IPS-NIHi7 (cell line): ENCODE measurements around the gene POLN.

Experiments
- DNase-seq: peaks from one replicate; pipeline ENCODE4 v3.0.0; 2012; ENCODE audit warnings: mixed read lengths; ENCODE audit errors: extremely low spot score

Gene POLN

DNA sequence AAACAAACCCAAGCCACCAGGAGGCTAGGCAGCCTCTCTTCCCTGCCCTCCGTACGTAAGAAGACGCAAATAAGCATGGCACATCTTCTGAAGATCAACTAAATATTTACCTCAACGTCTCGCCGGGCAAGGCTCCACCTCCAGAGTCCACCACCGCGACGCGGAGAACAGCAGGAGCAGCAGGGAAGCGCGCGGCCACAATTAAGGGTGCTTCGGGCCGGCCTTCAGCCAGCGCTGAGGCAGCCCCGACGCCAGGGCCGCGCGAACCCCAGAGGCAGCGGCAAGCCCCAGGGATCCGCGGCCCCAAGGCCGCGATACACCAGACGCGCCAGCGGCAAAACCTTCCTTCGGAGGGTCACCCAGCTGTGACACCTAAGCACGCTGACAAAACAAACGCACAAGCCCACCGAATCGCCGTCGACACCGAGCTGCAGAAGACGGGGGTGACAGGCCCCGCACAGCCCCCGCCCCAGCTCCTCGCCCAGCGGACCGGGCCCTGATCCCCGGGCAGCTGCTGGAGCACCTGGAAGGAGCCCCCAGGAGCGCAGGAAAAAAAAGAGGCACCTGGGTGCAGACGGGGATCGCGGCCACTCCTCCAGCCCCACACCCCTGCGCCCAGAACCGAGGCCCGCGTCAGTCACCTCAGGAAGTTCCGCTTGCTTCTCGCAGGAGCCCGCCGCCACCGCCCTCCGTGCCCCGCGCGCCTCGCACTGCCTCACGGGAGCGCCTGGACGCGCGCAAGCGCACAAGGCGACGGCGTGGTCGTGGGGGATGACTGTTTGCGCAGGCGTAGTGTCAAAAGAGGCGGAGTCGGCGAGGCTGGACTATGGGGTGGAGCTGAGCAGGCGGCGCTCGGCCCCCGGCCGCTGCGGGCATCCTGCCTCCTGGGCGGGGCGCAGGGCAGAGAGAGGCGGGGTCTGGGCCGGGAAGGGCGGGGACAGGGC, at the start of gene POLN, which contains the start of gene HAUS3:
TSS of gene POLN (minus strand) at position 712 of the 944 bp plus-strand sequence. CDS start 12,890 bp downstream, outside the sequence.
TSS of gene HAUS3 (minus strand) at position 712 of the 944 bp plus-strand sequence. CDS start 1,175 bp downstream, outside the sequence.
- DNase-seq, result peak; percentile 100

DNA sequence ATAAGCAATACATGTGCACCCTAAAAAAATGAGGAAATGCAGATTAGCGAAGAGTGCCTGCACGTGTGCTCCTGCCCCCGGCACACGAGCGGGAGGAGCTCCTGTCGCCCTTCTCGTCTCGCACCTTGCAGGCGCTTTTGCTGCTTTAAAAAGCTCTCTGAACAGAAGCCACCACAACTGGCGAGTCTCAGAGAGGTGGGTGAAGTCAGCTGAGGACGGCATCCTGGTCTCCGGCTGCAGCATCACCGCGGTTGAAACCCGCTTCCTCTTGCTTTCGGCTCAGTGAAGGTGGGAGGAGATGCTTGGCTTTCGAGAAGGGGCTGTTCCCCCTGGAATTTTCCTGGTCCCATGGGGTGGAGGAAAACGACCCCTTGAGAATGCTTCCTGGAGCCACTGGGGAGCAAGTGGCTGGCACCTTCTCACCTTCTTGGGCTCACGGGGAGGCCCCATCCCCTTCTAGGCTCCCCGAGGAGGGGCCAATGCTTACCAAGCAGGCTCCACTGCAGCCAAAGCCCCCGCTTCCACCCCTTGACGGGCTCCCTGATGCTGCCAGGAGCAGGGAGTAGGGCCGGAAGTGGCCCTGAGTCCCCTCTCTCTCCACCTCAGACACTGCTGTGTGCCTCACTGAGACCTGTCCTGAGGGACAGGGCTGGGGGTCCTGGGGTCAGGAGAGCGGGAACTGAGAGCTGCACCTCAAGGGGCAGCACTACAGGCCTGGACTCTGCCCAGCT, 49.2 kb upstream of the POLN start:
- no peak for DNase-seq

DNA sequence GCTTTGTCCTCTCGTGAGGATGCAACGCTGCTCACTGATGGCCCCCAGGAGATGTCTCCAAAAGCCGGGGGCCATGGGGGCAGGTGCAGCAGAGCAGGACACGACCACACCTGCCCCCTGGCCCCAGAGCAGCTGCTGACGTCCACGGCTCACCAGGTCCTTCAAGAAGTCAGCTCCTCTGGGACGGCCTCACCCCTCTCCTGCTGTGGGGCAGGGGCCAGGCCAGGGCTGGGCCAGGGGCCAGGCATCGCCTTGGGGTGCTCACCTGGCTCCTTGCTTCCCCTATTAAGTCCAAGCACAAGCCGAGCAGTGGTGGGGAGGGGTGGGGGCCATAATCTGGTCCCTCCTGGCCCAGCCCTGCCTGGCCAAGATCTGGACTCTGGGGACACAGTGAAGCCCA, 48.6 kb upstream of the POLN start:
- no peak for DNase-seq

DNA sequence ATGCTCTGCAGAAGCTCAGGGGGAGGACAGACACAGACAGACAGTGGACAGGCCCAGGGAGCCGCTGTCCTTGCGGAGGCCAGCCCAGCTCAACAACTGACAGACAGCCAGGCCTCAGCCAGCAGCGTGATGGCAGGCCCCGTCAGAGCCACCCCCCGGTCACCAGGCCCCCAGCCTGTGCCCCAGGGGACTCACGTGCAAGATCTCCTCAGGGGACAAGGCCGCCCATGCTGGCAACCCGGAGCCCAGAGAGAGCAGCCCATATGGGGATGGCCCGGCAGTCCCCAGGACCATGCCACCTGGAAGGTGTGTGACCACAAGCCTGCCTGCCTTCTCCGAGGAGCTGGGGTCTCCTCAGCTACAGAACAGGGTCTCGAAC, 48.0 kb upstream of the POLN start:
- no peak for DNase-seq

DNA sequence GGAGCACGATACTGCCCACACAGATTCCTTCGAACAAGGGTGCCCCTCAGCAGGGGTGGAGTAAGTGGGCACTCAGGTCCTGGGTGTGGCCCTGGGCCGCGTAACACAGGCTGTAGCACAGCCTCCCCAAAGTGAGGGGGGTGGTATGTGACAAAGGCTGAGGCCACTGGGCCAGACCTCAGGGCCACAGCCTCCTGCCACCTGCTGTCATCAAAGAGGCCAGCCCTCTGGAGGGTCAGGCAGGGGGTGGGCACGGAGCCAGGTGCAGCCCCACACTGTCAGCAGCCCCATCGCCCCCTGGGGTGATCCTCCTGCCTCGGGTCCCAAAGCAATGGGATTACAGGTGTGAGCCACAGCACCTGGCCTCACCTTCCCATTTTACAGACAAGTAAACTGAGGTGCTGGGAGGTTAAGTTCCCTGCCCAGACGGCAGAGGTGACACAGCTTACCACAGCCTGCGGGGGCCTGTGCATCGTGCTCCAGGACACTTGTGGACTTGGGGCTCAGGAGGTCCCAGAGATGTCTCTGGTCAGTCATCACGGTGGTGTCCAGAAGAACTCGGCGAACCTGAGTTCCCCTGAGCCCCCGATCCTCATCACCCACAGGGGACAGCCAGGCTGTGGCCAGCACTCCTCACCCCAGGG, 47.5 kb upstream of the POLN start:
- no peak for DNase-seq

DNA sequence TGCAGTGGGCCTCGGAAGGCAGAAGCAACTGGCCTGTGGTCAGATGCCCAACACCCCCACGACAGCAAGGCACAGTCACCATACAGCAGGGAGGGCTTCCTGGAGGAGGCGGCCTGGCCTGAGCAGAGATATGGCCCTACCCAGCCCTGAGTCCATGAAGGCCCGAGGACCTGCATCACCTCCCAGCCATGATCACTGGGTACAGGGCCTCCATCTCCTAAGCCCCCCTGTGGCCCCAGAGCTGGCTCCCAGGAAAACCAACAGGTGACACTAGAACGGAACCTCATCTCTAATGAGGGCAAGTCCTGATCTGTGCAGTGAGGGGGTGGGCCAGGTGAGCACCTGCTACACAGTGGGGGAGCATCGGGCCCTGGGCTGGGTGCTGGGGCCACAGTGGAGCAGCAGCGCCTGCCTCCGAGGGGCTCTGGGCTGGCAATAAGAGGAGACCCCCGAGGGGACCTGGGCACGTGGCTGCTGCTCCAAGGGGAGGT, 46.2 kb upstream of the POLN start:
- DNase-seq, result no peak

DNA sequence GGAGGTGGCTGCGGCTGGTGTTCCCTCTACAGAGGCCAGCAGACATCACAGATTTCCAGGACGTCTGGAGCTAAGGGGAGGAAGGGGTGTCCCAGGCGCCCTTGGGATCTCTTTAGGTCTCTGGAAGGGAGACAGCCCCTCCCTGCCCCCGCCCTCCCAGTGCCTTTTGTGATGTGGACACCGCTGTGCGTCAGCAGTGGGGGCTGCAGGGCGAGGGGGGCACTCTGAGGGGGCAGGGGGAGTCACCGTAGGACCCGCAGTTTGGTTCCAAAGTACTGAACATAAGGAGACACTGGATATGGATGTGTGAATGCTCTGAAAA, 45.6 kb upstream of the POLN start:
- DNase-seq, result no peak

DNA sequence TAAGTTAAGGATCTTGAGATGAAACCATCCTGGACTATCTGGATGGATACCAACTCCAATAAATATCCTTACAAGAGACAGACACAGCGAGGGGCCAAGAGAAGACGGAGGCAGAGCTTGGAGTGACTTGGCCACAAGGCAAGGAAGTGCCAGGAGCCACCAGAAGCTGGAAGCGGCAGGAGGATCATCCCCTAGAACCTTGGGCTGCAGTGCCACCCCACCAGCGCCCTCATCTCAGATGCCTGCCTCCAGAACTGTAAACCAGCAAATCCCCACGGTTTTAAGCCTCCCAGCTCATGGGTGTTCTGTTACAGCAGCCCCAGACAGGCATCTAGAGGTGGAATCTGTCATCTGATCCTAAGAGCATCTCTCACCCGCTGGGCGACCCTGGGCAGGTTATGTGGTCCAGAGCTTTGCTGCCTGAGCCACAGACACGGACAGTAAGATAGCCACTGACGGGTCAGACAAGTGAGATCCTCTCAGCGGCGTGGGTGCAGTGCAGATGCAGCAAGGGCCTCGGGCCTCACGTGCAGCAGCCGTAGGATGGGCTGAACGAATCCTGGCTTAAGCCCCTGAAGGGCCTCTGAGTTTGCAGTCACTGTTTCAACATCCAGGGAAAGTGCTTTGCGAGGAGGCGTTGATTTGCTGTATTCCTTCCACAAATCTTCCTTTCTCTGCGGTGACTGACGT, 45.1 kb upstream of the POLN start:
- no peak for DNase-seq

DNA sequence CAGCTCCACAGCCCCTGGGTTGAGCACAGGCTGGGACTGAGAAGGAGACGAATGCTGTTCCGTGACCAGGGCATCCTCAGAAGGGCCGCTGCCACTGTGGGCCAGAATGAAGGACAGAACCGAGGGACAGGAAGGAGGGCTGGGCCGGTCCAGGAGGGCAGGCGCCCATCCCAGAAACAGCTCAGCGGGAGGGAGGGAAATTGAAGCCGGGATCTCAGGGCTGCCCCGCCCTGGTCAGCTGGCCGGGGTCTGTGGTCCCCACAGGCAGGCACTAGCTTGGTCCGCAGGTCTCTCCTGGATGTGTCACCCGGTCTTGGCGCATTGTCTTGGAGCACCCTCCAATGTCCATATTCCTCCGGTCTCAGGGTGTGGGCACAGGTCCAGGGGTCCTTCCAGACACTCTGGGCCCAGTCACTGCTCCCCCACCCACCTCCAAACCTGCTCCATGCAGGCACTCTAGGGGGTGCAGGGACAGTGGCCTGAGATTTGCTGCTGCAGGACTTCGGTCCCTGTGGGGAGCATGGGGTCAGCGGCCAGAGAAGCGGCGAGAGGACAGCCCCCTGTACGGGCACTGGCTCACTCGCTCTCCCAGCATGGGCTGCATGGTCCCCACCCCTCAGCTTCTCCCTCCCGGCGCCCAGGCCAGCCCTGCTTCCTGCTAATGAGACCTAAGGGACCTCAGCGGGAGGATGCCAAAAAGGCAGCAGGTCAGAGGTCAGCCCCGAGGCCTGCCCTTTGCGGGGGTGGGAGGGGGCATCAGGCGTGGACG, 43.9 kb upstream of the POLN start:
- DNase-seq, result no peak

DNA sequence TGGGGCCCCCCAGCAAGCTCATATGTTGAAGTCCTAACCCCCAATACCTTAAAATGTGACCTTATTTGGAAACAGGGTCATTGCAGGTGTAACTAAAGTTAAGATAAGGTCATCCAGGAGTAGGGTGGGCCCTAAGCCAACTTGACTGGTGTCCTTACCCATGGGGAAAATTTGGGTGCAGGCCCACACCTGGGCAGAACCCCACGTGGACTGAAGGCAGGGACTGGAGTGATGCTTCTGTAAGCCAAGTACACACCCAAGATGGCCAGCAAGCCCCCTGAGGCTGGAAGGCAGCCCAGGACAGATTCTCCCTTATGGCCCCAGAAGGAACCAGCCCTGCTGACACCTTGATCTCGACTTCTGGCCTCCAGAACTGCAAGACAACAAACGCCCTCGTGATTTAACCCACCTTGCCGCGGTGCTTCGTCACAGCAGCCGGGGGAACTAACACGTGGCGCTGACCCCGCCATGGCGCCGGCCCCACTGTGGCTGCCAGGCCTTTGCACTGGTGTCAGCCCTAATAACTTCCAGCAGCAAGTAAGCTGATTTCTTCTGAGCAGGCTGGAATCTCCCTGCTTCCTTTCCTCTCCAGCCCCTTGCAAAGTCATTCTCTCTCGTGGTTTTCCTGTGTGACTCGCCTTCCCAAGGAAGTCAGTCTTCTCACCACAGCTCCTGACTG, 43.2 kb upstream of the POLN start:
- DNase-seq, result no peak

DNA sequence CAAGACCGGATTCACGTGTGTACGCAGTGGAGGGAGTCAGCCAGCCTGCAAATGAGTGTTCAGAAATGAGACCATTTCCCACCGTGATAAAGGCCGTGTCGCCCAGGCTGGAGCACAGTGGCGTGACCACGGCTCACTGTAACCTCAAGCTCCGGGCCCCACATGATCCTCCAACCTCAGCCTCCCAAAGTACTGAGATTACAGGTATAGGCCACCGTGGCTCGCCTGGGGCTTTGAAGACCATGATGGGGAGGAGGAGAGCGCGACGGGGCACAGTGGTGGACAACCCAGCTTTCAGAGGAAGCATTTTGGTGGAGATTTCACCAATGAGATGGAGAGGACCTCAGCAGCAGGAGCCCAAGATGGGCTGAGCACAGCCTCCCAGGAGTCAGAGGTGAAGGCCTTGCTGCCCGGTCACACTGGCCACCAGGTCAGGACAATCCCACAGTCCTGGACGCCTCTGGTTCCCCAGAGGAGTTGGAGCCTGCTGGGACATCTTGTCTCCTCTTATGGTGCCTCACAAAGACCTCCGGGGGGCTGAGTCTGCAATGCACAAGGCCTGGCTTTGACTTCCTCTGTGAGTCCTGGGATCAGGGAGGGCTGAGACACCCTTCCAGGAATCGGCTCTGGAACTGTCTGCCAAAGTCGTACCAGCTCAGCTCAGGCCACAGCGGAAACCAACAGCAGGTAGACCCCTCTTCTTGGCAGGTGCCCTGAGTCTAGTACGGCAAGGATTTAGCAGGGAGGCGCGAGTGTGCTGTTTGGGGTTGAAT, 42.4 kb upstream of the POLN start:
- DNase-seq, result no peak

DNA sequence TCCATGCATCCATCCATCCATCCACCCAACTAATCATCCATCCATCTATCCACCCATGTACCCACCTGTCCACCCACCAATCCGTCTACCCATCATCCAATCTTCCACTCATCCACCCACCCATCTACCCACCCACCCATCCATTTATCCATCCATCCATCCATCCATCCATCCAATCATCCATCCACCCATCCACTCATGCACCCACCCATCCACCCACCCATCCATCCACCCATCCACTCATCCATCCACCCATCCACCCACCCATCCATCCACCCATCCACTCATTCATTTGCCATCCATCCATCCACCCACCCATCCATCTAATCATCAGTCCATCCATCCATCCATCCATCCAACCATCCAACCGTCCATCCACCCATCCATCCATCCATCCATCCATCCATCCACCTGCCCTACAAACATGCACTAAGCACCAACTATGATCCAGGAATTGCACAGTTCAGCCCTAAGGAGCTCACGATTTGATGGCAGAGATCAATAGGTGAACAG, 41.3 kb upstream of the POLN start:
- DNase-seq, result no peak

DNA sequence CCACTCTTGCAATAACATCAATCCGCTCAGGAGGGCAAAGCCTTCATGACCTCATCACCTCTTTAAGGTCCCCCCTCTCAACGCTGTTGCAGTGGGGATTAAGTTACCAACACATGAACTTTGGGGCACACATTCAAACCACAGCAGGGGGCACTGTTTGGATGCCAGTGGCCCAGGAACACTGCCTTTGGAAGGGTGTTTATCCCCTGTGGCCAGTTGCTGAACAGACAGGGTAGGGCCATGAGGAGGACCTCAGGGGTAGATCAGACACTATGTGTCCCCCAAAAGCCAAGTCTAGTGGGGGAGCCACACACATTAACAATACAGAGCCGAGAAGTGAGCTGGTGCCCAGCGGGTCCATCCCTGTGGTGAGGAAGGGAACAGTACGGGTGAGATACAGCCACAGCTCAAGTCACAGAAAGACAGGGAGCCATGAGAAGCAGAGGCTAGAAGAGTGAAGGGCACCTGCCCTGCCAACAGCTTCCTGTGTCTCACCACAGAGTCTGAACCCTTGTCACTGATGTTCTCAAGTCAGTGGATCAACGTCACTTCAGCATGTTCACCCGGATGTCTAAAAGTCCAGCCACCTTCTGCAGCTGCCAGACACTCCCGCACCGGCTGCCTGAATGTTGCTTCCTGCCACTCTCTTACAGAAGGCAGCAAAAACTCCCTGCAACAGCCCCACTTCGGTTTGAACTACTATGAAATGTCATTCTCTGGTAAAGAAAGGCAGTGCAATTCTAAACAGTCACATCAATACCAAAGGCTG, 39.8 kb upstream of the POLN start:
- DNase-seq, result no peak

DNA sequence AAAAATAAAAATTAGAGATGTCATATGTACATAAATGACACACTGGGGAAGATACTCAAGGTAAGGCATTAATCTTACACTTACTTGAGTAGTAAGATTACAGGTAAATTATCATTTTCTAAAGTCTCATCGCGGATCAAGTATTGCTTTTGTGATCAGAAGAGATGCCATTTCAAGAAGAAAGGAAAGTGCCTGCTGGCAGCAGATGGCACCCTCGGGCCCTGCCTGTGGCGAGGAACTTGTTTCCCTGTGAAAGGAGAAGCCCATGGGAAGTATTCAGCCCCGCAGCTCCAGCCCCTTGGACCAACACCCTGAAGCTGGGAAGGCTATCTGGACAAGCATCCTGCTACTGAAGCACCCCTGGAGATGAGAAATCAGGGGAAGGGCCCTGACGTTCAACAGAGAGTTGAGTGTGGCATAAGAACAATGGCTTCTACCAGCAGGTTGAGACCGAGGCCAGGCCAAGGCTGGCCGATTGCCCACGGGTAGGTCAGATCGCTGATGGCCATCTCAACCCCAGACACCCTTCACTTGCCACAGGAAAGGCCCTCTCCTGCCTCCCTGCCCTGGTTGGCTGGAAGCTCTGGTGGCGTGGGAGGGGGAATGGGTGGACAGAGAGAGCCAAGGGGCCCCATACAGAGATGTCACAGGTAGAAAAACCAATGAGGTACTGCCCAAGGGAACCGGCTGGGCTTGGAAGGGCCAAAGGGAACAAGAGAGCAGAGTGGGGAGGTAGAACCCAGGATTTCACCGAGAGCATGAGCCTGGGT, 38.8 kb upstream of the POLN start:
- no peak for DNase-seq

DNA sequence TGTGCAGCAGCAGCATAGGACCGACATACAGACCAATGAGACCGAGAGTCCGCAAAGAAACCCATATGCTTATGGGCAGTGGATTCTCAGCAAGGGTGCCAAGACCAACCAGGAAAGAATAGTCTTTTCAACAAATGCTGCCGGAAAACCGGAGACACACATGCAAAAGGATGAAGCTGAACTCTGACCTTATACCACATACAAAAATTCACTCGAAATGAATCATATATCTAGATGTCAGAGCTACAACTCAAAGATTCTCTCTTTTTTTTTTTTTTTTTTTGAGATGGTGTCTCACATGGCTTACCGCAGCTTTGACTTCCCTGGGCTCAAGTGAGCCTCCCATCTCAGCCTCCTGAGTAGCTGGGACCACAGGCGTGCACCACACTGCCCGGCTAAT, 36.0 kb upstream of the POLN start:
- no peak for DNase-seq

DNA sequence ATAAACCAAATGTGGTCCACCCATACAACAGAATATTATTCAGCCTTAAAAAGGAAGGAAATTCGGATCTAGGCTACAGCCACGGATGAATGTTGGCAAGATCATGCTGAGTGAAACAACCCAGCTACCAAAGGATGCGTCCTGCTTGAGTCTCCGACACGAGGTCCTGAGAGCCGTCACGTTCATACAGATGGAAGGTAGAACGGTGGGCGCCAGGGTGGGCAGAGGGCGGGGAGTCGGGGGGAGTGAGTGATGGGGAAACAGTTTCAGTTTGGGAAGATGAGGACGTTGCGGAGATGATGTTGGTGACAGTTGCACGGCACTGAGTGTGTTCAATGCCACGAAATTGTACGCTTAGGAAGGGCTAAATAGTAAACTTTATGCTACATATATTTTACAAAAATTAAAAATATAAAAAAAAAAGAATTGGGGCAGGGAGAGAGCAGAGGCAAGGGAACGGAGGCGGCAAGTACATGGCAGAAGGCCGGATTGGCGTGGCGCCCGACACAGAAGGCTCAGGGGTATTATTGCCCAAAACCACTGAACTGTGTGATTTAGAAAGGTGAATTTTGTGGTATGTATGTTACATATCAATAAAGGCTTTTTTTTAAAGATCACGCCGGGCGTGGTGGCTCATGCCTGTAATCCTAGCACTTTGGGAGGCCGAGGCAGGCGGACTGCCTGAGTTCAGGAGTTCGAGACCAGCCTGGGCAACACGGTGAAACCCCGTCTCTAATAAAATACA, 34.8 kb upstream of the POLN start:
- no peak for DNase-seq
